ENCODE data around the gene LMO7. TPM values are rescaled to one million over a fixed set of nuclear protein-coding genes. Genes with fewer than 3 reads are reported as not detected.

The LMO7 gene
- total RNA-seq, 1 experiment from 2014 or later = 20.4 TPM

GRCh38 chr13:75869981-75870380 is 233.9 kb downstream of the LMO7 start:
- WGBS (ENCODE audit: extremely low coverage, insufficient read length, low lambda C conversion rate) = no CpG with 5 or more reads among the region's 4 CpGs
- H3K4me2 ChIP-seq (ENCODE audit: insufficient read depth, insufficient read length, low read length) = no peak overlapping the region

More at GRCh38 chr13:75869981-75870380, 233.9 kb downstream of the LMO7 start:
- H3K14ac ChIP-seq (ENCODE audit: insufficient read depth, low read length) = no peak overlapping the region
- no peaks in the 10 kb centered on the region for H4K20me1 ChIP-seq (ENCODE audit: control insufficient read depth, insufficient read depth, insufficient read length)
- H3K9ac ChIP-seq (ENCODE audit: extremely low read depth, insufficient read length, low read length) = no peak overlapping the region
- H3K27me3 ChIP-seq (ENCODE audit: insufficient read depth, low read length) = no peaks in the 10 kb centered on the region
- H4K8ac ChIP-seq (replicated peaks; ENCODE audit: insufficient read length, low read depth, low read length) = no peak overlapping the region
- Mint-ChIP-seq H3K36me3 (ENCODE audit: insufficient read depth in 1 of 3, low read depth in 3 of 3) (no peaks in the 10 kb centered on the region; a peak in 1 of 7 replicates), H3K9me3 (no peaks in the 10 kb centered on the region; a peak in 2 of 5 replicates), H3K4me3 (no peak overlapping the region), H3K27ac (peak overlapping the region in 1 of 3 experiments; percentile 86; a peak in 3 of 7 replicates), H3K27me3 (ENCODE audit: low read depth) (no peaks in the 10 kb centered on the region), H3K4me1 (peaks cover 22 to 28% of the 10 kb centered on the region in 2 experiments)
- no peak overlapping the region for H2BK120ac ChIP-seq (ENCODE audit: low read depth, low read length, poor library complexity, severe bottlenecking)
- H2AFZ ChIP-seq (ENCODE audit: low read length) = no peak overlapping the region
- no peak overlapping the region for H2BK15ac ChIP-seq (ENCODE audit: low read depth, low read length)
- no peaks in the 10 kb centered on the region for H3K79me2 ChIP-seq (ENCODE audit: insufficient read depth, low read length)
- no peak overlapping the region for H3K23ac ChIP-seq (ENCODE audit: insufficient read length, low read depth, low read length)
- H2BK20ac ChIP-seq (ENCODE audit: low read depth, low read length, poor library complexity, severe bottlenecking) = no peak overlapping the region
- H3K4ac ChIP-seq (ENCODE audit: low read depth, low read length) = no peak overlapping the region
- no peak overlapping the region for H3K18ac ChIP-seq (ENCODE audit: insufficient read length, low read depth, low read length)
- no peak overlapping the region for H3K56ac ChIP-seq (ENCODE audit: insufficient read length, low read depth, low read length)
- no peaks in the 10 kb centered on the region for H3K23me2 ChIP-seq (ENCODE audit: insufficient read length, low read depth, low read length, poor library complexity, severe bottlenecking)
- H2BK5ac ChIP-seq (ENCODE audit: insufficient read length, low read length) = no peak overlapping the region
- no peak overlapping the region for H3K27ac ChIP-seq (ENCODE audit: insufficient read length, low read depth, low read length)
- H3T11ph ChIP-seq (ENCODE audit: low read length) = no peak overlapping the region
- H4K5ac ChIP-seq (ENCODE audit: insufficient read length, low read depth, low read length) = no peak overlapping the region
- H2AK5ac ChIP-seq (ENCODE audit: insufficient read length, low read length) = no peak overlapping the region
- no peak overlapping the region for H2BK12ac ChIP-seq (ENCODE audit: insufficient read length, low read depth, low read length)
- peaks cover 7% of the 10 kb centered on the region; the same call in 1 of the 2 replicates for H3K4me1 ChIP-seq (ENCODE audit: insufficient read depth, low read length)
- DNase-seq = no peak
- H3K9me3 ChIP-seq (ENCODE audit: control insufficient read depth, low read depth, low read length) = no peaks in the 10 kb centered on the region
- no peak for TF ChIP-seq CTCF (conservative IDR thresholded peaks at IDR 0.05)
- H3K79me1 ChIP-seq (ENCODE audit: insufficient read depth, low read depth, low read length, poor library complexity, severe bottlenecking) = no peaks in the 10 kb centered on the region
- H4K91ac ChIP-seq (ENCODE audit: insufficient read length, low read depth, low read length) = no peak overlapping the region
